Lower leg skin (tissue), 3 donors: Measurements from ENCODE around the gene METAP1D.

Experiments used
- CTCF ChIP-seq, 3 donors: fragments of 450-650 bp; IDR thresholded peaks; one replicate each; pipeline ENCODE4 v1.5.1; 2016; ENCODE audit warnings: antibody characterized with exemption in 3 of 3, mild to moderate bottlenecking in 3 of 3, moderate library complexity in 2 of 3
- POLR2A ChIP-seq, 2 donors: fragments of 450-650 bp; IDR thresholded peaks; one replicate each; pipeline ENCODE4 v1.6.1; 2016 to 2017; ENCODE audit warnings: antibody characterized with exemption in 2 of 2, mild to moderate bottlenecking in 1 of 2, moderate library complexity in 1 of 2

- TF ChIP-seq CTCF (IDR thresholded peaks at IDR 0.05) (no peak), POLR2A (IDR thresholded peaks at IDR 0.05) (no peak)
These were observed 43.5 kb upstream of the METAP1D start for GRCh38 chr2:171956135-171956825.
